GM19468 (cell line): ENCODE results near the gene RCN2.

ENCODE experiments used
- ATAC-seq: cut with Tn5 transposase; IDR thresholded peaks from one replicate; pipeline ENCODE4 v1.9.1; 2021; ENCODE audit warnings: mild to moderate bottlenecking, moderate library complexity, moderate number of reproducible peaks; ENCODE audit not compliant: unreplicated experiment; ENCODE audit errors: extremely low read depth

RCN2 gene

DNA sequence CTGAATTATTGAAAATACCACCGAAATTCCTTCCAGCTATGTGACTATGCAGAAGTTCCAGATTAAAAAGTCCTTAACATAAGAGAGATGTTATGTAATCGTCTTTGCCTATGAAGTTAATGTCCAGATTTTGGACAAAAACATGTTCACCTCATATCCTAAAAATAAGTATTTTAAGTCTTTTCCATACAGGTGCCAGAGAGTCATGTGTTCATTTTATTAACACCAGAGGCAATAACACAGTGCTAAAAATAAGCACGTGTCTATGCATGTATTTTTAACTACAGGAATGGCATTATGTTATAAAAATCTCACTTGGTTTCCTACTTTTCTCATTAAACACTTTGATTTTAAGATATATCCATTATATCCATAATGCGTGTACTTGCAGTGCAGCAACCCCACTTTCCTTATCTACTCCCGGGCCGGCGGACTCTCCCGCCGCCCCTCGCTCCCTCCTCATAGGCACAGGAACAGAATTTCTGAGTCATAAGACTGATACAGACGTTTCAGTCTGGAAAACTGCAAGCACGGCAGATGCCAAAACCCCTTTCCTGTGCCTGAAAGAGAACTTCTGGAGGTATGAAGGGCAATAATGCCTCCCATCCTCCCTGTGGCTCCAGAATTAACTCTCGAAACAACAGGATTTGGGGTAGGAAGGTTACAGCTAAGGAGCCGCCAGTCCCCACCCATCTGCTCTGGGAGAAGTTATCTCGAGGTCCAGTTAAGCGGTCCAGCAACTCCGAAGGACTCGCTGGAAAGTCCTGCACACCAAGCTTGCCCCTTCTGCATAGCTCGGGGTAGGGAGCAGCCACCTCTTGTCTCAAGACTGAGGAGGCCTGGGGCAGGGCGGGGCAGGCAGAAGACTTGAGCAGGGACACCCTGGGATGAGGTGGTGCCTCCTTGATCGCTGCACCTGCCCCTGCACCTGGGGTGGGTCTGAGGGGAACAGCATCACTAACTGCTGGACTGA lies 41.1 kb downstream of the RCN2 start:
- ATAC-seq, result no peak

DNA sequence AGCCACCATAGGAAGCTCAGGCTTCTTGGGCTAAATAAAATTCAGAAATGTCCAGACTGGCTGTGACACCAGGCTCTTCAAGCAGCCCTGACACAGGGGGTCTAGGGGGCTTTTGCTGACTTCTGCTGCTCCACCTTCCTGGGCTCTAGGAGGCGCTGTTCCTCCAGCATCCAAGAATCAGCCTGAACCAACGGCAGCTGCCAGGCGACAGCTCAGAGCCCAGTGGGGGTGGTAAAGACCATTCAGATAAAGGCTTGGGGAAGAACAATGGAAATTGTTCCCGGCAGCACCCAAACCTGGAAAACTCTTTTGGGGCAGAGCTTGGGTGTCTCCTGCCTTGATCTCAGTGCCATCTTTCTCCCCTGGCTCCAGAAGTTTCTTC lies 41.8 kb downstream of the RCN2 start:
- no peak for ATAC-seq

DNA sequence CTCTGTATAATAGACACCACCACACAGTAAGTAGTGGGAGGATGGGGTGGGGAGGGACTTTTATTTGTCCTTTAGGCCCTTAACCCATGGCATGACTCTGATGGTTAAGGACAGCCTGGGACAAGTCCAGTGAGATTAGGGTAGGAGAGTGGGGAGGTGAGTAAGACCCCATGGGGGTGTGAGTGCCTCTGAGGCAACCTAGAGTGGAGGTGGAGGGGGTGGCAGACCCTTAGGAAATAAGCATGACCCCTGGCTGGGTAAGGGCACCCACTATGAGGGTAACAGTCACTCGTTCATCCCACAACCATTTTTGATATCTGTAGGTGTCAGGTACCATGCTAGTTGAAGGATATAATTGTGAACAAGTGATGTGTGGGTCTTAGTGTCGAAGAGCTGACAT lies 42.4 kb downstream of the RCN2 start:
- ATAC-seq, result no peak

DNA sequence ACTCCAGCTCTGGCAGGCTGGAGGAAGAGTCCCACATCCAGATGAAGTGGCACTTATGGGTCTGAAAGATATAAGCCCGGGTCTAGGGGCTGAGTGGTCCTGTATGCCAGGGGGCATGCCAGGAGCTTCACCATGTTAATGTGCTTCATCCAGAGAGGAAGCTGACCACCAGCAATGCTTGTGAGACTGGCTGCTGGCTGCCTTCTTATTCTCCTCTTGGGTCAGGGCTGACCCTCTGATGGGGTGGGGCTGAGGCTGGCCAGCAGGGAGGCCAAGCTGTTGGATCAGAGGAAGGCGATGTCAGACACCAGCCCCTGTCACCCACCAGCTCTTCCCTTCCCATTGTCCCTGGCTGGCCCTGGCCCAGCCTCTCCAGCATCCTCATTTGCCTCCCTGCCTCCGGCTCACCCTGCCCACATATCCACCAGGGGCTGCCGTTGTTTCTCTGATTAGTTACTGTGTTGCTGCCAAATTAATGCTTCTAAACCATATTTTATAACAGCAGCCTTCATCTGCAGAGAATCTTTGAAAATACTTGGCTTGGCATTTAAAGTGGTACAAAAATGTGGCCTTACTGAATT lies 43.0 kb downstream of the RCN2 start:
- ATAC-seq, result no peak

DNA sequence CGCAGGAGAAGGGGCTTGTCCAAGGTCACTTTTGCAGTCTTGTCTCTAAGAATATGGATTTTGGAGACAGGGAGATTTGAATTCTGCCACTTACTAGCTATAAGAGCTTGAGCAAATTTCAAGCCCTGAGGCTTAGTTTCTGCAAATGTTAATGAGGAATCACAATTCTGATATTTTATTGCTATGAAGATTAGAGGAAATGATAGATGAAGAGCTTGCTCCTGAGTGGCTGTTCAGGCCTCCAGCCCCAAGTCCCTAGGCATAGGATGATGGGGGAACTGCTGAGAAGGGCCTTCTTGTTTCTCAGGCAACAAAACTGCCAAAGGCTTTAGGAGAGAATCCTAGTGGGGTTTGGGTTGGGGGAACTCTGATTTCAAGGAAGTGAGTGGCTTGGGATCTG lies 44.6 kb downstream of the RCN2 start:
- no peak for ATAC-seq

DNA sequence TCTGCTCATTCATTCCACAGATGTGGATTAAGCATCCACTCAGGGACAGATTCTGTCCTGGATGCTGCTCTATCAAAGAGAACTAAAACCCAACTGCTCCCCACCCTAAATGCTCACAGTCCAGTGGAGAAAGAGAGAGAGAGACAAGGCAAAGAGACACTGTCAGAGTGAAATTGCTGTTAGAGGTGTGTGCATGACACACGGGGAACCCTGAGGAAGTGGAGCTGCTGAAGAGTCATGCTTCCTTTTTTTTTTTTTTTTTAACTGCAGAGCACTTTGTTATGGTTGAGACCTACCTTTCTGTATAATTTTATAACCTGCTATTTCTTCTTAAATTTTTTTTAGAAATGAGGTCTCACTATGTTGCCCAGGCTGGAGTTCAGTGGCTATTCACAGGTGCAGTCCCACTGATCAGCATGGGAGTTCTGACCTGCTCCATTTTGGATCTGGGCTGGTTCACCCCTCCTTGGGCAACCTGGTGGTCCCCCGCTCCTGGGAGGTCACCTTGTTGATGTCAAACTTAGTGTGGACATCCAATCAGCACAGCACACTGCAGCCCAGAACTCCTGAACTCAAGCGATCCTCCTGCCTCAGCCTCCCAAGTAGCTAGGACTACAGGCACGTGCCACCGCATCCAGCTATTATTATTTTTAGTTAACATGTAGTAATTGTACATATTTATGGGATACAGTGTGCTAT lies 45.2 kb downstream of the RCN2 start:
- no peak for ATAC-seq

DNA sequence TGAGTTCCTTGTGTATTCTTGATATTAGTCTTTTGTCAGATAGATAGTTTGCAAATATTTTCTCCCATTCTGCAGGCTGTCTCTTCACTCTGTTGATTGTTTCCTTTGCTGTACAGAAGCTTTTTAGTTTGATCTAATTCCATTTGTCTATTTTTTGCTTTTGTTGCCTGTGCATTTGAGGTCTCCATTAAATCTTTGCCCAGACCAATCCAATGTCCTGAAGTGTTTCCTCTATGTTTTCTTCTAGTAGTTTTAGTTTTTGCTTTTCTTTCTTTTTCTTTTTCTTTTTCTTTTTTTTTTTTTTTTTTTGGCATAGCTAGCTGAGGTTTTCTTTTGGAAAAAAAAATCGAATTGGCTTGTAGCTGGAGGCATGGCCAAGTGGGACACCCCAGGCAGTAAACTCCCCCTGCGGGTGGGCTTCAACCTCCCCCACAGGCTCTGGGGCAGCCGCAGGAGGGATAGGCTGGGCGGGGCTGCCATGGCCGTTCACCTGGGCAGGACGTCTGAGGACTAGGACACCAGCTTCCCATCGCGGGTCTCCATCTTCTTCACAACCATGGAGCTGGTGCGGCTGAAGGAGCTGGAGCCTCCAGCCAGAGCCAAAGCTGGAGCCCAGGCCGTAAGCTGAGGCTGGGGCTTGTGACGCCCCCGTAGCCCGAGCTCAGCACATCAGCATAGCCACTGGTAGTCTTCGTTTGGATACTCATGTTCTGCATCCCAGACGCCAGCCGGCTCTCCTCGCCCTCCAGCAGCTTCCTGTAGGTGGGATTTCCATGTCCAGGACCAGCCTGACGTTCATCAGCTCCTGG lies 47.2 kb downstream of the RCN2 start:
- ATAC-seq, result no peak

DNA sequence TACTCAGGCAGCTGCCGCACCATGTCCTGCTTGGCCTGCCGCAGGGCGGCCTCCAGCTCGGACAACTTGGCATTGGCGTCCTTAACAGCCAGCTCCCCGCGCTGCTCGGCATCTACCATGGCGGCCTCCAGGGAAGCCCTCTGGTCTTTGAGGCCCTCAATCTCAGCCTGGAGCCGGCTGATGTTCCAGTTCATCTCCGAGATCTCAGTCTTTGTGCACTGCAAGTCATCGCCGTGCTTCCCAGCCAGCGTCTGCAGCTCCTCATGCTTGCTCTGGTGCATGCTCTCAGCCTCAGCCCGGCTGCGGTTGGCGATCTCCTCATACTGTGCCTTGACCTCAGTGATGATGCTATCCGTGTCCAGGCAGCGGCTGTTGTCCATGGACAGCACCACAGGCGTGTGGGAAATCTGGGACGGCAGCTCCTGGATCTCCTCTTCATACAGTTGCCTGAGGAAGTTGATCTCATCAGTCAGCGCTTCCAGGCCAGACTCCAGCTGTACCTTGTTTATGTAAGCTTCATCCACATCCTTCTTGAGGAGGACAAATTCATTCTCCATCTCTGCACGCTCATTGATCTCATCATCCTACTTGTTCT lies 47.9 kb downstream of the RCN2 start:
- no peak for ATAC-seq

DNA sequence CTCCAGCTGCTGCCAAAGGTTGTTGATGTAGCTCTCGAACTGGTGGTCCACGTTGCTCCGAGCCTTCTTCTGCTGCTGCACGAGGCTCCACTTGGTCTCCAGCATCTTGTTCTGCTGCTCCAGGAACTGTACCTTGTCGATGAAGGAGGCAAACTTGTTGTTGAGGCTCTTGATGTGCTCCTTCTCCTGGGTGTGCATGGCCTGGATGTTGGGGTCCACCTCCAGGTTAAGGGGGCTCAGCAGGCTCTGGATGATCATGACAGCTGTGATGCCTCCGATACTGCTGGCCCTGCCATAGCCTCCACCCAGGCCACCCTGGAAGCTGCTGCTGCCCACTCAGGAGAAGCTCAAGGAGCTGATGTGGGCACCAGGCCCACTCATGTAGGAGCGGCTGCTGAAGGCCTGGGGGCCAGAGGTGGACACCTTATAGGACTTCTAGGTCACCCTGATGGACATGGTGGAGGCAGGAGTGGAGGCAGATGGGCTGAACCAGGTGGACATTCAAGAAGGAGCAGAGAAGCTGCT lies 48.5 kb downstream of the RCN2 start:
- ATAC-seq, result no peak

DNA sequence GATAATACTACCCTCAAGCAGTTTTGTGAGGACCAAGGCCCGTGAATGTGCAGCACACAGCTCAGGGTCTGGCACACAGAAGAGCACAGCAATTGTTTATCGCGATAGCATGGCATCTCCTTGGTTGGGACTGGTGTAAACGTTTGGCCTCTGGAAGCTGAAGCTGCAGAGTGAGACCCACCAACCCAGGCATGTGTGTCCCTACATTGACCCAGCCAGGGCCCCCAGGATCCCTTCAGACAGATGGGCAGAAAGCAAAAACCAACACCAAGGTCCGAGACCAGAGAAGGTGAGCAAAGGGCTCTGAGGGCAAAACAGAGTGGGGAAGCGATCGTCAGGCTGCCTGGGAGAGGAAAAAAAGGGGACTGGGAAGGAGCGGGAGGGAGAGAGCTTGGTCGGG lies 50.8 kb downstream of the RCN2 start:
- no peak for ATAC-seq

DNA sequence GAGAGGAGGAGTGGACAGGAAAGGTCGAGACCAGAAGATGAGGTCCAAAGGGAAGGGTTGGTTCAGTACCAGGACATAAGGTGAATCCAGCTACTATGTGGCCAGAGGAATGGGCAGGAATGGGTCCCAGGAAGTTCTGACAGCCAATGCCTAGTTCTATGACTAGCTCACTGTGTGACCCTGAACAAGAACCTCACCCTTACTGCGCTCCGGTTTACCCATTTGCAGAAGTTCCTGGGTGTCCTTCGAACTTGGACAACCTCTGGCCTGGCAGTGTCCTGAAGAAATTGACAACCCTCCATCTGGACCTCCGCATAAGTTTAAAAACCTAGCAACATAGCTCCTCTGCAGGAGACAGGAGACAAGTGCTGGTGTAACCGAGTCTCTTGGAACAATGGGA lies 51.2 kb downstream of the RCN2 start:
- ATAC-seq, result no peak

DNA sequence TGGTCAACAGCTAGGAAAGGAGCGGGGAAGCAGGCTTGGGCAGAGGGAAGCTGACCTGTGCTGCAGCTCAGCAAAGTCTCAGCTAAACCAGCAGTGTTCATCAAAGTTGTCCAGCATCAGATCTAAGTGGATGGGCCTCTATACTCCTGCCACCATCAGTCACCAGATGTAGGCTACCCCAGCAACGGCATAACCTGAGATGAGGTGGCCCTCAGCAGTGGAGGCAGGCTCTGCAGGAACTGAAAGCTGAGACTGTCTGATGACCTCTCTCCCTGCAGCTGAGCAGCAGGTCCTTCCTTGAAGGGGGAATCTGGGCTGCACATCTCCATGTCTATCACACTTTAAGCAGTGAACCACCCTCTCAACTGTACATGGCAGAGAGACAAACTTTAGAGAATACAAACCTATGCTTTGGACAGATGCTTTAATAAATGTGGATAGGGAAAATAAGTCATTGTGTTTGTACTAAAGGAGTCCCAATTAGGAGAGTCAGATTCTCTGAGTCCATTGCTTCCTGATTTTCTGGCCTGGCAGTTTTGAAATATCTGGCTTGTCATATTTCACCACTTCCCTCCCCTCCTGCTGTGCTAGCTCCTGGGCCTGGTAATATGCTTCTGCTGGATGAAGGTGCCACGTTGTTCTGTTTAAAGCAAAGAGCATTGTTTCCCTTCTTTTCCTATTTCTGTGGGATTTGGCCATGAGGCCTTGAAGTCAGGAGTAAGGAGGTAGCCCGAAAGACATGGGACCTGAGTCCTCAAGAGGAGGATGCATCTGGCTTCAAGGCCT lies 52.2 kb downstream of the RCN2 start:
- ATAC-seq, result no peak

DNA sequence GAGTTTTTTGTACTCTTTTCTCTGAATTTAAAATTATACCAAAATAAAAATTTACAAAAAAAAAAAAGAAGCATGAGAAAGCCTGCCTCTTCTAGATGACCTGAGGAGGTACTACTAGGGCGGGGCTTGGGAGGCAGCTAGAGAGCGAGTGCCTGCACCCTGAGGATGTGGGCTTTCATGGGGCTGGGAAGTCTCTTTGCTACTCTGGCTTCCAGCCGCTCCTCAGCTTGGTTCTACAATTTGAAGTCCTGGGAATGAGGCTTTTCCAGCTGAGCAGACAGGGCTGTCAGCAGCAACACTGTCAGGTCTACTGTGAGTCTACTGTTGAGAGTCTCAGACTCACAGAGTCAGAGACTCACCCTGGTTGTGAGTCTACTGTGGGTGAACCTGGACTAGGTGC lies 55.2 kb downstream of the RCN2 start:
- no peak for ATAC-seq

DNA sequence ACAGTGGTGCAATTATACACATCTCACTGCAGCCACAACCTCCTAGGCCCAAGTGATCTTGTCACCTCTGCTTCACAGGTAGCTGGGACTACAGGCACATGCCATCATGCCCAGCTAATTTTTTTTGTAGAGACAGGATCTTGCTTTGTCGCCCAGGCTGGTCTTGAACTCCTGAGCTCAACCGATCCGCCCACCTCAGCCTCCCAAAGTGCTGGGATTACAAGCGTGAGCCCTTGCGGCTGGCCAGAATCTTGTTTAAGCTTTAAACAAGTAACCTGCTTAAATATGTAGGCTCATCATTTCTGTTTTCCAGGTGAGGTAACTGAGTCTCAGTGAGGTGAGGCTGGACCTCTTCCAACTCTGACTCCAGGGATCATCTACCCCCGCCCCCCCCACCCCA lies 55.7 kb downstream of the RCN2 start:
- ATAC-seq, result no peak

DNA sequence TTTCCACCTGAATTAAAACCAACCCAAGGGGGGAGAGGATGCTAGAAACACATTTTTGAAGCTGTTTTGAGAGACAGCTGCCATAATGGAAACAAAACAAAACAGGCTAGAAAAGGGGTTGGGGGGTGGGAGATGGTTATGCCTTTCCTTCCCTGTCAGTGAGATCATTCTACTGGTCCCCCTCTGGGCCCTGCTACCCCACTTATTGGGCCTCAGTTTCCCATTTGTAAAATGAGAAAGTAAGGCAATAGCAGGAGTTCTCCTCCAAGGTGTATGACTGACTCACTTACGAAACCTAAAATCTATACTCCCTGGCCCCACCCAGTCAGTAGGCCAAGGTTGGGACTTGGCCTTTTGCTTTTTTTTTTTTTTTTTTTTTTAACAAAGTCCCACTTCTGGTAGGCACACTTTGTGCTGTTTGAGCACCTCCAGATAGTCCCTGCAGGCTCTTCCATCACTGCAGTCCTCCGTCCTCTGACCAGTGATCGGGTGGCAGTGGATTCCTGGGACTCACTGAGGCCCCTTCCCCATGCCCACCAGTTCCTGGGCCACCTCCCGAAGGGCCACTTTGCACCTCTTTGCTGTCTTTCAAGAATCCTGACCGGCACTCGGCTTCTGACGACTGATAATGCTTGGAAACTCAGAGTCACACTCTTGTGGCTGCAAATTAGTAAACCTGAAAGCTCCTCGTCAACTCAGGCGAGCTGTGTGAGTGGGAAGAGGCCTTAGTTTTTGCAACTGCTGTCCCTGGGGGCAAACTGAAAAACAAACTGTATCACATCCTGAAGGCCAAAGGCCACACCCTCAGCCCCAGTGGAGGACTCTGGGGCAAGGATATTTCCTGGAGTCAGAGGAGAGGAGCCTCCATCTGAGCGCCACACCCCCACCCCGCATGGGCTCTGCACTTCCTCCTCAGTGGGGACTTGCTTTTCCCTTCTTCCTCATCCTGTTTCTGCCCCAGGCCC lies 56.6 kb downstream of the RCN2 start:
- ATAC-seq, result no peak

DNA sequence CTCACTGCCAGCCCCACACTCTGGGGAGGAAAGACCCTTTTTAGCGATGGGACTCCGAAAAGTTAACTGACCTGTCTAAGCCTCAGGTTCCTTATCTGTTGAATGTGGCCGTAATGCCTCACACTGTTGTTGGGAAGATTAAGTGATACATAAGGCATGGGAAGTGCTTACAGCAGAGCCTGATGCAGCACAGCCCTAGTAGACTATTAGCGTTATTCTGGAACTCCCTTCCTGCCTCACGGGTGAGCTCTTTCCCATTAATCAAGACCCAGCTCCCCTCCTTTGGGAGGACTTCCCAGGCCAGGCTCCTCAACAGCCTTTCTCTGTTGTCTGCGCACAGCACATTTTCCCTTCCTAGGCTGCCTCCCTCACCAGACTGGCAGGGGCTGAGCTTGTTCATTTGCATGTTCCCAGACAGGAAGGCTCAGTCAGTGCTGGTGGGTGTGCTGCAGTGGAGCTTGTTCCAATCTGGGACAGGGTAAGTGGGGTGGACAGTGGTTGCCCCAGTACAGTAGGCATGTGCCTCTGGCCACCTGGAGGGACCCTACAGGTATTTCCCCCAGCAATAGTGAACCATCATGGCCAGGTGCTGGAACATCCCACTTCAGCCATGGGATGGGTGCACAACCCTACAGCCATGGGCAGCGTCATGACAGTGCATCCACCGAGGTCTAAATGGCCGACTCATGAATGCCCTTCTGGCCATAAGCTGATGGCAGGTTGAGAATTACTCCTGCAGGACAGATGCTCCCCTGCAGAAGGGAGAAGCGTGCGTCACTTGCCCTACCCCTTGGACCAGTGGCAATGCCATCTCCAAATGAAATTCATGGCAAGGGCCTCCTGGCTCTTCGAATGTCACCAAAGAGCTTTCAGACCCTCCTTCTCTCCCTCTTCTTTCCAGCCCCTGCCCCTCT lies 57.6 kb downstream of the RCN2 start:
- ATAC-seq, result no peak

DNA sequence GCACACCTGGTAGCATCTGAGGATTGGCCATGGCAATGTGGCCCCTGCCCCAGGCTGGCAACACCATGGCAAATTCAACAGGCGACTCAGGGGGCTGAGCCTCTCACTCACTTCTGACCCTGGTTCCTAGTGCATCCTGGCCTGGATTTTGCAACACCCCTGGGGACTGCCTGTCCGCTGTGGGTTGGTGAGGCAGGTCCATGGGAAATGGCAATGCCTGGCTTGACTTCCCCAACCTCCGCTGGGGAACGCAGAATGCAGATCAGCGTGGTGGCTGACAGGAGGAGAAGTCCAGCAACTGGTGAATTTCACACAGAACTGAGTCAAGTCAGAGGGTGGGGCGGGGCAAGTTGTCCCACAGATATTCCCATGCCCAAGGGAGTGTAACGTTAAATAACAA lies 59.5 kb downstream of the RCN2 start:
- ATAC-seq, result no peak
